ENCODE data around the gene TMPRSS4.

DNA sequence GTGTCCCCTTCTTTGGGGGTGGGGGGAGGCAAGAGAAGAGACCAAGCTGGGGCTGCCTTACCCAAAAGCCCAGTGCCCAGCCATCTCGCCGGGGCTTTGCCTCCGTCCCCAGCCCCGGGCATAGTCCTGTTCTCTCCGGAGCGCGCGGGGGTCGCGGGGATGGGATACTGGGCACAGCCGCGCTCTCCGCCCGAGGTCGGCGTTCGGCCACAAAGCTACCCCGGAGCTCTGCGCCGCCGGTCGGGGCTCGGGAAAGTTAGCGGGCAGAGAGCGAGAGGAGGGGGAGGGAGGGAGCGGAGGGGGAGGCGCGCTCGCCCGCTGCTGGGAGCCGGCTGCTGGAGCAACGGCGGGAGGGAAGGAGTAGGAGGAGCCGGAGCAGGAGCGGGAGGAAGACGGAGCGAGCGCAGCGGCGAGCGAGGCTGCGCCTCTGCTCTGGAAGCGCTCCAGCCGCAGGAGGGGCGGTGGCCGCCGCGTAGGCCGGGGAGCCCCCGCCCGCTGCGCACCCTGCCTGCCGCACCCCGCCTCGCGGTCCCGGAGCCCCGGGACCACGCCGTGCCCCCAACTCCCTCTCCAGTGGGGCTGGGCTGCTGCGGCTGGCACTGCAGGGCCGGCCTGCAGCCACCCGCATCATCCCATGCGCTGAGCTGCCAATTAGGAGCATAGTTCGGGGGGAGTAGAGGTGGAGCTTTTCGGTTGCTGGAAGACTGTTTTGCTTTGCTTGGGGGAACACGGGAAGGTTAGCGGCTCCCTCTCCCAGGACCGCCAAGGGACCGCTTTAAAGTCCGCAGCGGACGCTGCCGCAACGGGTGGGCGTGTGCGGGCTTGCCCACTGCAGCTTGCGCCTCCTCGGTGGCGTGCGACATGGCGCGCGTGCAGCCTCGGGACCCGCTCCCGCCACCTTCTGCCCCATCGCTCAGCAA lies 75.9 kb downstream of the TMPRSS4 start, which contains the start of gene SCN4B:
- TF ChIP-seq, protein P1, sequence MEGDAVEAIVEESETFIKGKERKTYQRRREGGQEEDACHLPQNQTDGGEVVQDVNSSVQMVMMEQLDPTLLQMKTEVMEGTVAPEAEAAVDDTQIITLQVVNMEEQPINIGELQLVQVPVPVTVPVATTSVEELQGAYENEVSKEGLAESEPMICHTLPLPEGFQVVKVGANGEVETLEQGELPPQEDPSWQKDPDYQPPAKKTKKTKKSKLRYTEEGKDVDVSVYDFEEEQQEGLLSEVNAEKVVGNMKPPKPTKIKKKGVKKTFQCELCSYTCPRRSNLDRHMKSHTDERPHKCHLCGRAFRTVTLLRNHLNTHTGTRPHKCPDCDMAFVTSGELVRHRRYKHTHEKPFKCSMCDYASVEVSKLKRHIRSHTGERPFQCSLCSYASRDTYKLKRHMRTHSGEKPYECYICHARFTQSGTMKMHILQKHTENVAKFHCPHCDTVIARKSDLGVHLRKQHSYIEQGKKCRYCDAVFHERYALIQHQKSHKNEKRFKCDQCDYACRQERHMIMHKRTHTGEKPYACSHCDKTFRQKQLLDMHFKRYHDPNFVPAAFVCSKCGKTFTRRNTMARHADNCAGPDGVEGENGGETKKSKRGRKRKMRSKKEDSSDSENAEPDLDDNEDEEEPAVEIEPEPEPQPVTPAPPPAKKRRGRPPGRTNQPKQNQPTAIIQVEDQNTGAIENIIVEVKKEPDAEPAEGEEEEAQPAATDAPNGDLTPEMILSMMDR (IDR thresholded peaks at IDR 0.05 in 2 of 3, conservative IDR thresholded peaks at IDR 0.05 in 1 of 3; ENCODE audit: insufficient read depth in 2 of 3, low read depth in 1 of 3, low read length in 3 of 3) = no peak
- TF ChIP-seq ZC3H4 (CRISPR knock-in tag; IDR thresholded peaks at IDR 0.05; ENCODE audit: borderline replicate concordance) (no peak), POLR2A (conservative IDR thresholded peaks at IDR 0.05) (no peak), ZKSCAN1 (IDR thresholded peaks at IDR 0.05; ENCODE audit: low read depth, low read length) (no peak), EZH2 (IDR thresholded peaks at IDR 0.05; ENCODE audit: borderline replicate concordance, low read depth, low read length) (no peak), POLR2AphosphoS5 (IDR thresholded peaks at IDR 0.05; ENCODE audit: control insufficient read depth, insufficient read depth, low read depth, low read length) (no peak), TRIM28 (IDR thresholded peaks at IDR 0.05) (no peak), ZKSCAN3 (CRISPR knock-in tag; IDR thresholded peaks at IDR 0.05) (no peak), TFAM (CRISPR knock-in tag; conservative IDR thresholded peaks at IDR 0.05) (no peak)
- TF ChIP-seq, protein P2, sequence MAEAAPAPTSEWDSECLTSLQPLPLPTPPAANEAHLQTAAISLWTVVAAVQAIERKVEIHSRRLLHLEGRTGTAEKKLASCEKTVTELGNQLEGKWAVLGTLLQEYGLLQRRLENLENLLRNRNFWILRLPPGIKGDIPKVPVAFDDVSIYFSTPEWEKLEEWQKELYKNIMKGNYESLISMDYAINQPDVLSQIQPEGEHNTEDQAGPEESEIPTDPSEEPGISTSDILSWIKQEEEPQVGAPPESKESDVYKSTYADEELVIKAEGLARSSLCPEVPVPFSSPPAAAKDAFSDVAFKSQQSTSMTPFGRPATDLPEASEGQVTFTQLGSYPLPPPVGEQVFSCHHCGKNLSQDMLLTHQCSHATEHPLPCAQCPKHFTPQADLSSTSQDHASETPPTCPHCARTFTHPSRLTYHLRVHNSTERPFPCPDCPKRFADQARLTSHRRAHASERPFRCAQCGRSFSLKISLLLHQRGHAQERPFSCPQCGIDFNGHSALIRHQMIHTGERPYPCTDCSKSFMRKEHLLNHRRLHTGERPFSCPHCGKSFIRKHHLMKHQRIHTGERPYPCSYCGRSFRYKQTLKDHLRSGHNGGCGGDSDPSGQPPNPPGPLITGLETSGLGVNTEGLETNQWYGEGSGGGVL (CRISPR knock-in tag; IDR thresholded peaks at IDR 0.05) = no peak
- TF ChIP-seq, protein P3, sequence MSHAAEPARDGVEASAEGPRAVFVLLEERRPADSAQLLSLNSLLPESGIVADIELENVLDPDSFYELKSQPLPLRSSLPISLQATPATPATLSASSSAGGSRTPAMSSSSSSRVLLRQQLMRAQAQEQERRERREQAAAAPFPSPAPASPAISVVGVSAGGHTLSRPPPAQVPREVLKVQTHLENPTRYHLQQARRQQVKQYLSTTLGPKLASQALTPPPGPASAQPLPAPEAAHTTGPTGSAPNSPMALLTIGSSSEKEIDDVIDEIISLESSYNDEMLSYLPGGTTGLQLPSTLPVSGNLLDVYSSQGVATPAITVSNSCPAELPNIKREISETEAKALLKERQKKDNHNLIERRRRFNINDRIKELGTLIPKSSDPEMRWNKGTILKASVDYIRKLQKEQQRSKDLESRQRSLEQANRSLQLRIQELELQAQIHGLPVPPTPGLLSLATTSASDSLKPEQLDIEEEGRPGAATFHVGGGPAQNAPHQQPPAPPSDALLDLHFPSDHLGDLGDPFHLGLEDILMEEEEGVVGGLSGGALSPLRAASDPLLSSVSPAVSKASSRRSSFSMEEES (CRISPR knock-in tag; IDR thresholded peaks at IDR 0.05) = no peak
- TF ChIP-seq, protein P4, sequence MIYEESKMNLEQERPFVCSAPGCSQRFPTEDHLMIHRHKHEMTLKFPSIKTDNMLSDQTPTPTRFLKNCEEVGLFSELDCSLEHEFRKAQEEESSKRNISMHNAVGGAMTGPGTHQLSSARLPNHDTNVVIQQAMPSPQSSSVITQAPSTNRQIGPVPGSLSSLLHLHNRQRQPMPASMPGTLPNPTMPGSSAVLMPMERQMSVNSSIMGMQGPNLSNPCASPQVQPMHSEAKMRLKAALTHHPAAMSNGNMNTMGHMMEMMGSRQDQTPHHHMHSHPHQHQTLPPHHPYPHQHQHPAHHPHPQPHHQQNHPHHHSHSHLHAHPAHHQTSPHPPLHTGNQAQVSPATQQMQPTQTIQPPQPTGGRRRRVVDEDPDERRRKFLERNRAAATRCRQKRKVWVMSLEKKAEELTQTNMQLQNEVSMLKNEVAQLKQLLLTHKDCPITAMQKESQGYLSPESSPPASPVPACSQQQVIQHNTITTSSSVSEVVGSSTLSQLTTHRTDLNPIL (CRISPR knock-in tag; IDR thresholded peaks at IDR 0.05) = no peak
- TF ChIP-seq, protein P5, sequence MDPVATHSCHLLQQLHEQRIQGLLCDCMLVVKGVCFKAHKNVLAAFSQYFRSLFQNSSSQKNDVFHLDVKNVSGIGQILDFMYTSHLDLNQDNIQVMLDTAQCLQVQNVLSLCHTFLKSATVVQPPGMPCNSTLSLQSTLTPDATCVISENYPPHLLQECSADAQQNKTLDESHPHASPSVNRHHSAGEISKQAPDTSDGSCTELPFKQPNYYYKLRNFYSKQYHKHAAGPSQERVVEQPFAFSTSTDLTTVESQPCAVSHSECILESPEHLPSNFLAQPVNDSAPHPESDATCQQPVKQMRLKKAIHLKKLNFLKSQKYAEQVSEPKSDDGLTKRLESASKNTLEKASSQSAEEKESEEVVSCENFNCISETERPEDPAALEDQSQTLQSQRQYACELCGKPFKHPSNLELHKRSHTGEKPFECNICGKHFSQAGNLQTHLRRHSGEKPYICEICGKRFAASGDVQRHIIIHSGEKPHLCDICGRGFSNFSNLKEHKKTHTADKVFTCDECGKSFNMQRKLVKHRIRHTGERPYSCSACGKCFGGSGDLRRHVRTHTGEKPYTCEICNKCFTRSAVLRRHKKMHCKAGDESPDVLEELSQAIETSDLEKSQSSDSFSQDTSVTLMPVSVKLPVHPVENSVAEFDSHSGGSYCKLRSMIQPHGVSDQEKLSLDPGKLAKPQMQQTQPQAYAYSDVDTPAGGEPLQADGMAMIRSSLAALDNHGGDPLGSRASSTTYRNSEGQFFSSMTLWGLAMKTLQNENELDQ (CRISPR knock-in tag; IDR thresholded peaks at IDR 0.05; ENCODE audit: borderline replicate concordance) = no peak
- TF ChIP-seq, protein P6, sequence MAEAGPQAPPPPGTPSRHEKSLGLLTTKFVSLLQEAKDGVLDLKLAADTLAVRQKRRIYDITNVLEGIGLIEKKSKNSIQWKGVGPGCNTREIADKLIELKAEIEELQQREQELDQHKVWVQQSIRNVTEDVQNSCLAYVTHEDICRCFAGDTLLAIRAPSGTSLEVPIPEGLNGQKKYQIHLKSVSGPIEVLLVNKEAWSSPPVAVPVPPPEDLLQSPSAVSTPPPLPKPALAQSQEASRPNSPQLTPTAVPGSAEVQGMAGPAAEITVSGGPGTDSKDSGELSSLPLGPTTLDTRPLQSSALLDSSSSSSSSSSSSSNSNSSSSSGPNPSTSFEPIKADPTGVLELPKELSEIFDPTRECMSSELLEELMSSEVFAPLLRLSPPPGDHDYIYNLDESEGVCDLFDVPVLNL (CRISPR knock-in tag; IDR thresholded peaks at IDR 0.05; ENCODE audit: low read depth) = no peak
